GM23338 (cell line): ENCODE measurements around the gene RNU6-7. TPM values are rescaled to one million over a fixed set of nuclear protein-coding genes. Genes with fewer than 3 reads are reported as not detected.

Experiments used
- ATAC-seq: fragments of 200-7000 bp; cut with Tn5 transposase; 3 replicates; pipeline ENCODE4 v1.9.1; 2020
- DNase-seq: peaks from one replicate; pipeline ENCODE4 v3.0.0-alpha.2; 2015; ENCODE audit warnings: low spot score
- H2AFZ ChIP-seq: fragments of 200-600 bp; sonication (generic); 2 replicates; pipeline ENCODE4 v1.8.0; 2016; ENCODE audit warnings: antibody characterized with exemption, mild to moderate bottlenecking, moderate library complexity
- H3F3A ChIP-seq: fragments of 200-600 bp; sonication (generic); replicated peaks from 2 replicates; pipeline ENCODE4 v1.8.0; 2017; ENCODE audit warnings: antibody characterized with exemption, mixed run types, low read depth
- H3K27ac ChIP-seq: fragments of 200-600 bp; sonication (generic); 2 replicates; pipeline ENCODE4 v1.6.1; 2016; ENCODE audit warnings: low read depth
- H3K27me3 ChIP-seq: fragments of 200-600 bp; sonication (generic); 2 replicates; pipeline ENCODE4 v1.8.0; 2016; ENCODE audit warnings: mild to moderate bottlenecking, mixed run types, moderate library complexity; ENCODE audit not compliant: insufficient read depth
- H3K36me3 ChIP-seq: fragments of 200-600 bp; sonication (generic); 2 replicates; pipeline ENCODE4 v1.8.0; 2016; ENCODE audit warnings: mild to moderate bottlenecking; ENCODE audit not compliant: insufficient read depth
- H3K4me1 ChIP-seq: fragments of 200-600 bp; sonication (generic); 2 replicates; pipeline ENCODE4 v1.8.0; 2016; ENCODE audit warnings: mild to moderate bottlenecking, moderate library complexity; ENCODE audit not compliant: insufficient read depth
- H3K4me2 ChIP-seq: fragments of 200-600 bp; sonication (generic); 2 replicates; pipeline ENCODE4 v1.7.1; 2017; ENCODE audit warnings: mixed run types
- H3K4me3 ChIP-seq: fragments of 200-600 bp; sonication (generic); 2 replicates; pipeline ENCODE4 v1.6.1; 2016; ENCODE audit warnings: mixed run types
- H3K79me2 ChIP-seq: fragments of 200-600 bp; sonication (generic); replicated peaks from 2 replicates; pipeline ENCODE4 v1.8.0; 2017; ENCODE audit warnings: mild to moderate bottlenecking; ENCODE audit not compliant: insufficient read depth
- H3K9me2 ChIP-seq: fragments of 200-600 bp; sonication (generic); 2 replicates; pipeline ENCODE4 v1.8.0; 2017; ENCODE audit not compliant: insufficient read depth
- H4K20me1 ChIP-seq: fragments of 200-600 bp; sonication (generic); replicated peaks from 2 replicates; pipeline ENCODE4 v1.8.0; 2017; ENCODE audit warnings: mild to moderate bottlenecking; ENCODE audit not compliant: insufficient read depth
- H3K27ac Mint-ChIP-seq: 2 replicates; pipeline ENCODE4 v1.8.0; 2020; ENCODE audit warnings: inconsistent platforms, mild to moderate bottlenecking, moderate library complexity, mixed read lengths
- H3K27me3 Mint-ChIP-seq: 3 replicates; pipeline ENCODE4 v1.8.0; 2022; ENCODE audit warnings: low read depth, mild to moderate bottlenecking, moderate library complexity, mixed read lengths, inconsistent platforms; ENCODE audit not compliant: insufficient read depth, poor library complexity
- H3K36me3 Mint-ChIP-seq: 3 replicates; pipeline ENCODE4 v1.8.0; 2021; ENCODE audit warnings: low read depth, mild to moderate bottlenecking, inconsistent platforms, moderate library complexity, mixed read lengths
- H3K4me1 Mint-ChIP-seq: 3 replicates; pipeline ENCODE4 v1.8.0; 2020; ENCODE audit warnings: mild to moderate bottlenecking, inconsistent platforms, mixed read lengths
- H3K4me3 Mint-ChIP-seq: 3 replicates; pipeline ENCODE4 v1.8.0; 2021; ENCODE audit warnings: moderate library complexity, mild to moderate bottlenecking, inconsistent platforms, mixed read lengths
- H3K9me3 Mint-ChIP-seq: 3 replicates; pipeline ENCODE4 v1.8.0; 2020; ENCODE audit warnings: moderate library complexity, mild to moderate bottlenecking, inconsistent platforms, mixed read lengths
- CREB1 ChIP-seq: fragments of 250-450 bp; sonication (Bioruptor Pico); IDR thresholded peaks from 2 replicates; pipeline ENCODE4 v1.5.0; 2020; ENCODE audit warnings: low read depth, mild to moderate bottlenecking, moderate library complexity
- JUNB ChIP-seq: IDR thresholded peaks from one replicate; pipeline ENCODE4 v1.6.1; 2016; ENCODE audit warnings: antibody characterized with exemption; ENCODE audit not compliant: unreplicated experiment
- NANOG ChIP-seq: IDR thresholded peaks from 2 replicates; pipeline ENCODE4 v1.6.1; 2016; ENCODE audit warnings: antibody characterized with exemption, borderline replicate concordance
- POLR2AphosphoS5 ChIP-seq: IDR thresholded peaks from 2 replicates; pipeline ENCODE4 v1.6.1; 2016; ENCODE audit warnings: antibody characterized with exemption, low read depth
- ZNF114 ChIP-seq: fragments of 250-450 bp; sonication (Bioruptor Pico); IDR thresholded peaks from 2 replicates; pipeline ENCODE4 v1.5.0; 2020; ENCODE audit warnings: mild to moderate bottlenecking, moderate library complexity
- ZNF331 ChIP-seq: fragments of 250-450 bp; sonication (Bioruptor Pico); IDR thresholded peaks from 2 replicates; pipeline ENCODE4 v1.5.0; 2020; ENCODE audit warnings: low read depth, mild to moderate bottlenecking, moderate library complexity
- polyA plus RNA-seq: library from polyadenylated mRNA; unstranded; fragments of >200 nt; fragmentation: Nextera tagmentation; extraction: Ambion mirVana; gene quantifications from 2 replicates; pipeline ENCODE4 v1.2.1, GENCODE V29; 2016
- total RNA-seq: library from RNA; depleted of rRNA; stranded (reverse); fragments of >200 nt; shearing (Covaris generic); gene quantifications from 2 replicates; pipeline ENCODE4 v1.2.3, GENCODE V29; 2014
- TF ChIP-seq, protein P1 (sequence below): fragments of 250-450 bp; sonication (Bioruptor Pico); IDR thresholded peaks from 2 replicates; pipeline ENCODE4 v1.5.0; 2020; ENCODE audit warnings: mild to moderate bottlenecking, moderate library complexity
- TF ChIP-seq, protein P2 (sequence below): IDR thresholded peaks from 2 replicates; pipeline ENCODE4 v1.6.1; 2016; ENCODE audit warnings: antibody characterized with exemption

The RNU6-7 gene
- total and polyA plus RNA-seq, 2 experiments from 2014 or later = 39.1 TPM; not detected in 1

DNA sequence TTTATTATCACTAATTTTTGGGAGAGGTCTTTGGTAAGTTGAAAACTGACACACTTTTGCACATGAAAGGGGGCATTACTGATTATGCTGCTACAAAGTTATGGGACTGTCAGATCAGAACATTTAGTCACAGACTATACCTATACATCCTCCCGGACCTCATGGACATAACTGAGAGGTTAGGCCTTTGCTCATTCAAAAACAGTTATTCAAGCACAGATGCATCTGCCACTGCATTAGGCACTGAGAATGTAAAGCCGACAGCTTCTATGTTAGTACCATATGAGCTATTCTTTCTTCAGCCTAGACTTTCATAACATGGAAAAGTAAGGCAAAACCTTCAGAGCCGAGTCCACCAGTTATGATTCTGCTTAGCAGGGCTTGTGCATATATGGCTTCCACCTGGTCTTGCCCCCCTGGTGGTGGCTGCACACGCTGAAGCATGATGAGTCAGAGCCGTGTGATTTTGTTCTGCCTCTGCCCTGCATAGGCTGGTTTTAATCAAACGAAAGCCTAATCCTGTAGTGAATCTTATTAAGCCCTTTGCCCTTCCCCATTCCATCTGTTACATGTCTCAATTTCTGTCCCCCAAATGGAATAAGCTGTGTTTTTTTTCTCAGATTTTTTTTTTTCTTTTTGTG, 23.0 kb downstream of the RNU6-7 start:
- DNase-seq = peak; percentile 30
- H3K4me3 Mint-ChIP-seq = no peak overlapping the region
- H3K36me3 Mint-ChIP-seq = no peaks in the 10 kb centered on the region
- no peaks in the 10 kb centered on the region for H4K20me1 ChIP-seq
- no peaks in the 10 kb centered on the region for H3K79me2 ChIP-seq
- no peaks in the 10 kb centered on the region for H3K4me1 Mint-ChIP-seq
- no peak overlapping the region for H3K4me3 ChIP-seq
- no peak overlapping the region for H2AFZ ChIP-seq
- H3K27me3 Mint-ChIP-seq = peaks cover 2% of the 10 kb centered on the region
- H3K36me3 ChIP-seq = no peaks in the 10 kb centered on the region
- peak; percentile 24; the same call in 2 of the 3 replicates for ATAC-seq
- no peaks in the 10 kb centered on the region for H3K4me1 ChIP-seq
- H3K9me3 Mint-ChIP-seq = no peaks in the 10 kb centered on the region
- H3K27ac Mint-ChIP-seq = peak overlapping the region; percentile 20; the same call in 1 of the 2 replicates
- H3K4me2 ChIP-seq = no peak overlapping the region
- 0 out of 2 replicates have a peak, but pooled peaks cover 4% of the 10 kb centered on the region for H3K9me2 ChIP-seq
- no peak overlapping the region for H3K27ac ChIP-seq
- TF ChIP-seq JUNB = no peak
- H3K27me3 ChIP-seq = no peaks in the 10 kb centered on the region
- no peaks in the 10 kb centered on the region for H3F3A ChIP-seq

DNA sequence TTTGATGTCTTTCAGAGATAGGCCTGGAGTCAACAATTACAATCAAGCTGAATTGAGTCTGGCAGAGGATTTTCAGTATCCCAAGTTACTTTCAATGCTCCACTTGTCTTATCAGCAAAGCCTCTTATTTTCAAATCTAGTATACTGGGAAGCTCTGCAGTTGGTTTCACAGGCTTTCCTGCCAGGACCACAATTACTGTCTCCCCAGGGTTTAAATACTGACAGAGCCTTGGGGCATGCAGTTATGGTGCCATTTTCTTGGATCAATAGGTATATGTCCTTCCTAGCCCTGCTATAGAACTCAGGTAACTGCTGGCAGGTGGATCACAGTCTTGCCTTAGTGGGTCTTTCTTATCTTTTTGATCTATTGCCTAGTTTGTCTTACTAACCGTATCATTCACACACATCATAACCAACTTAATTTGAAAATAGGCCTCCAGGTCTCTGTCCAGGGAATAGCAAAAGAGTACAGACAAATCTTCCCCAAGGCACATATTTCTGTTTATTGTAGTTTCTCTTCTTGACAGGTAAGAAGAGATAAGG, 23.6 kb downstream of the RNU6-7 start:
- ATAC-seq (no peak), DNase-seq (no peak)
- Histone ChIP-seq H3K27me3 (no peaks in the 10 kb centered on the region), H3K9me2 (0 out of 2 replicates have a peak, but pooled peaks cover 4% of the 10 kb centered on the region), H3K79me2 (no peaks in the 10 kb centered on the region), H3K4me3 (no peak overlapping the region), H3F3A (no peaks in the 10 kb centered on the region), H3K4me2 (no peak overlapping the region), H3K27ac (no peak overlapping the region), H3K36me3 (no peaks in the 10 kb centered on the region), H3K4me1 (no peaks in the 10 kb centered on the region), H4K20me1 (no peaks in the 10 kb centered on the region), H2AFZ (no peak overlapping the region)
- Mint-ChIP-seq H3K27me3 (peaks cover 2% of the 10 kb centered on the region), H3K4me3 (no peak overlapping the region), H3K27ac (peak overlapping the region; percentile 20; the same call in 1 of the 2 replicates), H3K4me1 (no peaks in the 10 kb centered on the region), H3K36me3 (no peaks in the 10 kb centered on the region), H3K9me3 (no peaks in the 10 kb centered on the region)
- no peak for TF ChIP-seq ZNF114 (CRISPR knock-in tag)
- no peak for TF ChIP-seq JUNB
- TF ChIP-seq ZNF331 = no peak
- TF ChIP-seq NANOG = no peak
- no peak for TF ChIP-seq POLR2AphosphoS5
- TF ChIP-seq, protein P1, sequence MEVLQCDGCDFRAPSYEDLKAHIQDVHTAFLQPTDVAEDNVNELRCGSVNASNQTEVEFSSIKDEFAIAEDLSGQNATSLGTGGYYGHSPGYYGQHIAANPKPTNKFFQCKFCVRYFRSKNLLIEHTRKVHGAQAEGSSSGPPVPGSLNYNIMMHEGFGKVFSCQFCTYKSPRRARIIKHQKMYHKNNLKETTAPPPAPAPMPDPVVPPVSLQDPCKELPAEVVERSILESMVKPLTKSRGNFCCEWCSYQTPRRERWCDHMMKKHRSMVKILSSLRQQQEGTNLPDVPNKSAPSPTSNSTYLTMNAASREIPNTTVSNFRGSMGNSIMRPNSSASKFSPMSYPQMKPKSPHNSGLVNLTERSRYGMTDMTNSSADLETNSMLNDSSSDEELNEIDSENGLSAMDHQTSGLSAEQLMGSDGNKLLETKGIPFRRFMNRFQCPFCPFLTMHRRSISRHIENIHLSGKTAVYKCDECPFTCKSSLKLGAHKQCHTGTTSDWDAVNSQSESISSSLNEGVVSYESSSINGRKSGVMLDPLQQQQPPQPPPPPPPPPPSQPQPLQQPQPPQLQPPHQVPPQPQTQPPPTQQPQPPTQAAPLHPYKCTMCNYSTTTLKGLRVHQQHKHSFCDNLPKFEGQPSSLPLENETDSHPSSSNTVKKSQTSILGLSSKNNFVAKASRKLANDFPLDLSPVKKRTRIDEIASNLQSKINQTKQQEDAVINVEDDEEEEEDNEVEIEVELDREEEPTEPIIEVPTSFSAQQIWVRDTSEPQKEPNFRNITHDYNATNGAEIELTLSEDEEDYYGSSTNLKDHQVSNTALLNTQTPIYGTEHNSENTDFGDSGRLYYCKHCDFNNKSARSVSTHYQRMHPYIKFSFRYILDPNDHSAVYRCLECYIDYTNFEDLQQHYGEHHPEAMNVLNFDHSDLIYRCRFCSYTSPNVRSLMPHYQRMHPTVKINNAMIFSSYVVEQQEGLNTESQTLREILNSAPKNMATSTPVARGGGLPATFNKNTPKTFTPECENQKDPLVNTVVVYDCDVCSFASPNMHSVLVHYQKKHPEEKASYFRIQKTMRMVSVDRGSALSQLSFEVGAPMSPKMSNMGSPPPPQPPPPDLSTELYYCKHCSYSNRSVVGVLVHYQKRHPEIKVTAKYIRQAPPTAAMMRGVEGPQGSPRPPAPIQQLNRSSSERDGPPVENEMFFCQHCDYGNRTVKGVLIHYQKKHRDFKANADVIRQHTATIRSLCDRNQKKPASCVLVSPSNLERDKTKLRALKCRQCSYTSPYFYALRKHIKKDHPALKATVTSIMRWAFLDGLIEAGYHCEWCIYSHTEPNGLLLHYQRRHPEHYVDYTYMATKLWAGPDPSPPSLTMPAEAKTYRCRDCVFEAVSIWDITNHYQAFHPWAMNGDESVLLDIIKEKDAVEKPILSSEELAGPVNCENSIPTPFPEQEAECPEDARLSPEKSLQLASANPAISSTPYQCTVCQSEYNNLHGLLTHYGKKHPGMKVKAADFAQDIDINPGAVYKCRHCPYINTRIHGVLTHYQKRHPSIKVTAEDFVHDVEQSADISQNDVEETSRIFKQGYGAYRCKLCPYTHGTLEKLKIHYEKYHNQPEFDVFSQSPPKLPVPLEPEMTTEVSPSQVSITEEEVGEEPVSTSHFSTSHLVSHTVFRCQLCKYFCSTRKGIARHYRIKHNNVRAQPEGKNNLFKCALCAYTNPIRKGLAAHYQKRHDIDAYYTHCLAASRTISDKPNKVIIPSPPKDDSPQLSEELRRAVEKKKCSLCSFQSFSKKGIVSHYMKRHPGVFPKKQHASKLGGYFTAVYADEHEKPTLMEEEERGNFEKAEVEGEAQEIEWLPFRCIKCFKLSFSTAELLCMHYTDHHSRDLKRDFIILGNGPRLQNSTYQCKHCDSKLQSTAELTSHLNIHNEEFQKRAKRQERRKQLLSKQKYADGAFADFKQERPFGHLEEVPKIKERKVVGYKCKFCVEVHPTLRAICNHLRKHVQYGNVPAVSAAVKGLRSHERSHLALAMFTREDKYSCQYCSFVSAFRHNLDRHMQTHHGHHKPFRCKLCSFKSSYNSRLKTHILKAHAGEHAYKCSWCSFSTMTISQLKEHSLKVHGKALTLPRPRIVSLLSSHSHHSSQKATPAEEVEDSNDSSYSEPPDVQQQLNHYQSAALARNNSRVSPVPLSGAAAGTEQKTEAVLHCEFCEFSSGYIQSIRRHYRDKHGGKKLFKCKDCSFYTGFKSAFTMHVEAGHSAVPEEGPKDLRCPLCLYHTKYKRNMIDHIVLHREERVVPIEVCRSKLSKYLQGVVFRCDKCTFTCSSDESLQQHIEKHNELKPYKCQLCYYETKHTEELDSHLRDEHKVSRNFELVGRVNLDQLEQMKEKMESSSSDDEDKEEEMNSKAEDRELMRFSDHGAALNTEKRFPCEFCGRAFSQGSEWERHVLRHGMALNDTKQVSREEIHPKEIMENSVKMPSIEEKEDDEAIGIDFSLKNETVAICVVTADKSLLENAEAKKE = no peak
- TF ChIP-seq CREB1 = no peak
- TF ChIP-seq, protein P2, sequence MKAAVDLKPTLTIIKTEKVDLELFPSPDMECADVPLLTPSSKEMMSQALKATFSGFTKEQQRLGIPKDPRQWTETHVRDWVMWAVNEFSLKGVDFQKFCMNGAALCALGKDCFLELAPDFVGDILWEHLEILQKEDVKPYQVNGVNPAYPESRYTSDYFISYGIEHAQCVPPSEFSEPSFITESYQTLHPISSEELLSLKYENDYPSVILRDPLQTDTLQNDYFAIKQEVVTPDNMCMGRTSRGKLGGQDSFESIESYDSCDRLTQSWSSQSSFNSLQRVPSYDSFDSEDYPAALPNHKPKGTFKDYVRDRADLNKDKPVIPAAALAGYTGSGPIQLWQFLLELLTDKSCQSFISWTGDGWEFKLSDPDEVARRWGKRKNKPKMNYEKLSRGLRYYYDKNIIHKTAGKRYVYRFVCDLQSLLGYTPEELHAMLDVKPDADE = no peak
